GM18502 (cell line): Measurements from ENCODE around the gene CHMP2B.
"Not testable (repeated sequence)": the region's sequence is repeated elsewhere in the genome, so short reads cannot be mapped to it uniquely, and the experiment has no call there.

ENCODE experiments used
- ATAC-seq: cut with Tn5 transposase; IDR thresholded peaks from one replicate; pipeline ENCODE4 v1.9.1; 2021; ENCODE audit warnings: mild to moderate bottlenecking; ENCODE audit not compliant: unreplicated experiment, poor library complexity

Gene CHMP2B

DNA sequence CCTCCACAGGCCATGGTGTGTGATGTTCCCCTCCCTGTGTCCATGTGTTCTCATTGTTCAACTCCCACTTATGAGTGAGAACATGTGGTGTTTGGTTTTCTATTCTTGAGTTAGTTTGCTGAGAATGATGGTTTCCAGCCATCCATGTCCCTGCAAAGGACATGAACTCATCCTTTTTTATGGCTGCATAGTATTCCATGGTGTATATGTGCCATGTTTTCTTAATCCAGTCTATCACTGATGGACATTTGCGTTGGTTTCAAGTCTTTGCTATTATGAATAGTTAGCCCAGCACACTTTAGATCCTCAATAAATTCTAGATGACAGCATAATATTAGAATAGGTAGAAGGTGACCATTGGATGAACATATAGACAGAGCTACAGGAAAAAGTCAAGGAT is 77.9 kb downstream of the CHMP2B start:
- not testable (repeated sequence) for ATAC-seq
